ENCODE results near the gene CSGALNACT2.

DNA sequence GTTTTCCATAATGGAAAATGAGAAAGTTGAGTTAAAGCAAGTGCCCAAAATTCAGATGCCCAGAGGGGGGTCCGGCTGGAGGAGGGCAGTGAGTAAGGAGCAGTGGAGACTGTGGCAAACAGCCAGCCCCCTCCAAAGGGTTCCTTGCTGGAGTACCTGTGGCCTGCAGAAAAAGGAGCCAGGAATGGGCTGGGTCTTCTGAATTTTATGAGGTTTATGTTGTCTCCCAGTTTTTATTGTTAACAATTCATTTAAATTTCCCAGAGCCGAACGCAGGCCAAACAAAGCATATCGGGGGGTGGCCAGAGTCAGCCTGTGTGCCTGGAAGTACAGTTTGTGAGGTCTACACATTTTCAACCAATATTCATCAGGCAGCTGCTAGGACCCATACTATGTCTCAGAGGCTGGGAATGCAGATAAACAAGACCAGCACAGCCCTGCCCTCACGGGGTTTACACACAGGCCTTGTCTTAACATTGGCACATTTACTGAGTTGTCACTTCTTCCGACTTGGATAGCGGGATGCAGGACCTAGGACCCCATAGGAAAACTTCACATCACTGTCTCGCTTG lies 12.9 kb upstream of the CSGALNACT2 start:
- TF ChIP-seq, protein P1, sequence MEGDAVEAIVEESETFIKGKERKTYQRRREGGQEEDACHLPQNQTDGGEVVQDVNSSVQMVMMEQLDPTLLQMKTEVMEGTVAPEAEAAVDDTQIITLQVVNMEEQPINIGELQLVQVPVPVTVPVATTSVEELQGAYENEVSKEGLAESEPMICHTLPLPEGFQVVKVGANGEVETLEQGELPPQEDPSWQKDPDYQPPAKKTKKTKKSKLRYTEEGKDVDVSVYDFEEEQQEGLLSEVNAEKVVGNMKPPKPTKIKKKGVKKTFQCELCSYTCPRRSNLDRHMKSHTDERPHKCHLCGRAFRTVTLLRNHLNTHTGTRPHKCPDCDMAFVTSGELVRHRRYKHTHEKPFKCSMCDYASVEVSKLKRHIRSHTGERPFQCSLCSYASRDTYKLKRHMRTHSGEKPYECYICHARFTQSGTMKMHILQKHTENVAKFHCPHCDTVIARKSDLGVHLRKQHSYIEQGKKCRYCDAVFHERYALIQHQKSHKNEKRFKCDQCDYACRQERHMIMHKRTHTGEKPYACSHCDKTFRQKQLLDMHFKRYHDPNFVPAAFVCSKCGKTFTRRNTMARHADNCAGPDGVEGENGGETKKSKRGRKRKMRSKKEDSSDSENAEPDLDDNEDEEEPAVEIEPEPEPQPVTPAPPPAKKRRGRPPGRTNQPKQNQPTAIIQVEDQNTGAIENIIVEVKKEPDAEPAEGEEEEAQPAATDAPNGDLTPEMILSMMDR (IDR thresholded peaks at IDR 0.05; ENCODE audit: poor library complexity) = no peak
- TF ChIP-seq EZH2 (IDR thresholded peaks at IDR 0.05; ENCODE audit: borderline replicate concordance) = no peak
- TF ChIP-seq EZH2phosphoT487 (IDR thresholded peaks at IDR 0.05; ENCODE audit: low read depth, severe bottlenecking, unreplicated experiment) = no peak
